ENCODE measurements around the gene SNX30. TPM values are rescaled to one million over a fixed set of nuclear protein-coding genes. Genes with fewer than 3 reads are reported as not detected.
A peak's percentile ranks its signal among the peaks of the same experiment; 100 is the strongest.

The SNX30 gene
- polyA plus RNA-seq, 1 of the 3 experiments (the other 2 are of a cell fraction) = 2.7 TPM

GRCh38 chr9:112711050-112711689, 39.4 kb upstream of the SNX30 start:
- CTCF ChIA-PET = interaction anchor here (0.6 to 2.4 kb wide), 12 partner anchors 12 to 951 kb away, joined by 3 to 12 read pairs (median 3); no protein-coding TSS in a partner anchor
- POLR2A ChIA-PET = no interaction called here

DNA sequence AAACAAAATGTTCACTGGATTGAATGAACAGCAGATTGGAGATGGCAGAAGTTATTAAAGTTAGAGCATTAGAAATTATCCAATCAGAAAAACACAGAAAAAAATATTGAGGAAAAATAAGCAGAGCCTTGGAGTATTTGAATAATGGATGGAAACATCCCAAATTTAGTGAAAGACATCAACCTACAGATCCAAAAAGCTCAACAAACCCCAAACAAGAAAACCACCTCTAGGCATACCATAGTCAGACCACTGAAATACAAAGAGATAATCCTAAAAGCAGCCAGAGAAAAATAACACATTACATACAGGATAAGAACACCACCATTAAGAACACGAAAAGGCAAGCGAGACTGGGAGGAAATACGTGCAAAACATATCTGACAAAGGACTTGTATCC, 37.9 kb upstream of the SNX30 start:
- 96% methylated on average over 3 of the region's 3 CpGs for WGBS (ENCODE audit: low lambda C conversion rate)
- H3K4me1 ChIP-seq (ENCODE audit: control insufficient read depth in 1 of 2, insufficient read depth in 2 of 2, low read depth in 1 of 2, low read length in 1 of 2) = peaks cover 0 to 4% of the 10 kb centered on the region in 2 experiments; a peak in 1 of 4 replicates
- no peak for DNase-seq
- H3K9me3 ChIP-seq = no peaks in the 10 kb centered on the region
- H3K4me2 ChIP-seq = no peak overlapping the region
- POLR2A ChIA-PET = no interaction called here
- no peak overlapping the region for H2AFZ ChIP-seq (ENCODE audit: low read depth)
- CTCF ChIA-PET = interaction anchor here (0.6 to 2.4 kb wide), 3 partner anchors 238 to 626 kb away, joined by 3 to 12 read pairs (median 5); no protein-coding TSS in a partner anchor
- peaks cover 82% of the 10 kb centered on the region for H3K79me2 ChIP-seq (ENCODE audit: insufficient read depth)
- peaks cover 20% of the 10 kb centered on the region for H3F3A ChIP-seq (replicated peaks; ENCODE audit: insufficient read depth)
- no peak overlapping the region for H3K4me3 ChIP-seq (ENCODE audit: low read depth in 2 of 2, low read length in 1 of 2)
- no peaks in the 10 kb centered on the region for H3K27me3 ChIP-seq (ENCODE audit: insufficient read depth)
- no peaks in the 10 kb centered on the region for H3K9me2 ChIP-seq
- H3K27ac ChIP-seq (ENCODE audit: low read depth in 2 of 2, low read length in 1 of 2) = no peak overlapping the region
- no peak overlapping the region for H3K9ac ChIP-seq
- no peaks in the 10 kb centered on the region for H4K20me1 ChIP-seq (ENCODE audit: insufficient read depth)
- peaks cover 5 to 21% of the 10 kb centered on the region in 2 experiments for H3K36me3 ChIP-seq (replicated peaks in 1 of 2; ENCODE audit: control insufficient read depth in 1 of 2, insufficient read depth in 2 of 2, low read length in 1 of 2)
- TF ChIP-seq IRF3 (IDR thresholded peaks at IDR 0.05; ENCODE audit: low read depth, low read length) (no peak), NRF1 (IDR thresholded peaks at IDR 0.05; ENCODE audit: low read depth, low read length) (no peak), SIN3A (IDR thresholded peaks at IDR 0.05; ENCODE audit: borderline replicate concordance, low read depth, low read length) (no peak), POLR2AphosphoS5 (IDR thresholded peaks at IDR 0.05; ENCODE audit: low read depth, low read length) (no peak), TEAD4 (IDR thresholded peaks at IDR 0.05; ENCODE audit: borderline replicate concordance, insufficient read depth) (no peak), CTCF (IDR thresholded peaks at IDR 0.05) (no peak), FOXM1 (IDR thresholded peaks at IDR 0.05; ENCODE audit: low read depth) (no peak), CHD2 (IDR thresholded peaks at IDR 0.05; ENCODE audit: low read length, partially characterized antibody) (no peak)
- TF ChIP-seq, protein P1, sequence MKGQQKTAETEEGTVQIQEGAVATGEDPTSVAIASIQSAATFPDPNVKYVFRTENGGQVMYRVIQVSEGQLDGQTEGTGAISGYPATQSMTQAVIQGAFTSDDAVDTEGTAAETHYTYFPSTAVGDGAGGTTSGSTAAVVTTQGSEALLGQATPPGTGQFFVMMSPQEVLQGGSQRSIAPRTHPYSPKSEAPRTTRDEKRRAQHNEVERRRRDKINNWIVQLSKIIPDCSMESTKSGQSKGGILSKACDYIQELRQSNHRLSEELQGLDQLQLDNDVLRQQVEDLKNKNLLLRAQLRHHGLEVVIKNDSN (IDR thresholded peaks at IDR 0.05; ENCODE audit: borderline replicate concordance, low read depth) = no peak

More at GRCh38 chr9:112711050-112711689, 39.4 kb upstream of the SNX30 start:
- Histone ChIP-seq H3K27me3 (ENCODE audit: insufficient read depth) (no peaks in the 10 kb centered on the region), H3K4me1 (ENCODE audit: control insufficient read depth in 1 of 2, insufficient read depth in 2 of 2, low read depth in 1 of 2, low read length in 1 of 2) (no peaks in the 10 kb centered on the region), H3K9me3 (no peaks in the 10 kb centered on the region), H3K27ac (ENCODE audit: low read depth in 2 of 2, low read length in 1 of 2) (no peak overlapping the region), H3K36me3 (replicated peaks in 1 of 2; ENCODE audit: control insufficient read depth in 1 of 2, insufficient read depth in 2 of 2, low read length in 1 of 2) (peaks cover 5 to 21% of the 10 kb centered on the region in 2 experiments), H3K4me2 (no peak overlapping the region), H3K4me3 (ENCODE audit: low read depth in 2 of 2, low read length in 1 of 2) (no peak overlapping the region; a peak in 1 of 4 replicates), H4K20me1 (ENCODE audit: insufficient read depth) (no peaks in the 10 kb centered on the region), H3F3A (replicated peaks; ENCODE audit: insufficient read depth) (peaks cover 12% of the 10 kb centered on the region), H2AFZ (ENCODE audit: low read depth) (no peak overlapping the region), H3K79me2 (ENCODE audit: insufficient read depth) (peaks cover 71% of the 10 kb centered on the region), H3K9me2 (no peaks in the 10 kb centered on the region), H3K9ac (no peak overlapping the region)
- DNase-seq = peak; percentile 38
- 90% methylated on average over 7 of the region's 7 CpGs for WGBS (ENCODE audit: low lambda C conversion rate)
- TF ChIP-seq CTCF (IDR thresholded peaks at IDR 0.05) = peak; percentile 70
- TF ChIP-seq NFIC (IDR thresholded peaks at IDR 0.05; ENCODE audit: borderline replicate concordance) = no peak
- TF ChIP-seq IRF3 (IDR thresholded peaks at IDR 0.05; ENCODE audit: low read depth, low read length) = no peak
- TF ChIP-seq RAD21 (IDR thresholded peaks at IDR 0.05; ENCODE audit: low read length) = peak; percentile 76
- TF ChIP-seq TAF1 (IDR thresholded peaks at IDR 0.05; ENCODE audit: borderline replicate concordance, low read depth, low read length) = no peak
- TF ChIP-seq GABPA (IDR thresholded peaks at IDR 0.05; ENCODE audit: low read depth) = no peak
- no peak for TF ChIP-seq RCOR1 (IDR thresholded peaks at IDR 0.05; ENCODE audit: low read length)
- TF ChIP-seq SMC3 (IDR thresholded peaks at IDR 0.05; ENCODE audit: low read depth, low read length) = peak; percentile 52

Data from SK-N-SH (cell line).